ENCODE results near the gene PRLHR.
A peak's percentile ranks its signal among the peaks of the same experiment; 100 is the strongest.

PRLHR gene

DNA sequence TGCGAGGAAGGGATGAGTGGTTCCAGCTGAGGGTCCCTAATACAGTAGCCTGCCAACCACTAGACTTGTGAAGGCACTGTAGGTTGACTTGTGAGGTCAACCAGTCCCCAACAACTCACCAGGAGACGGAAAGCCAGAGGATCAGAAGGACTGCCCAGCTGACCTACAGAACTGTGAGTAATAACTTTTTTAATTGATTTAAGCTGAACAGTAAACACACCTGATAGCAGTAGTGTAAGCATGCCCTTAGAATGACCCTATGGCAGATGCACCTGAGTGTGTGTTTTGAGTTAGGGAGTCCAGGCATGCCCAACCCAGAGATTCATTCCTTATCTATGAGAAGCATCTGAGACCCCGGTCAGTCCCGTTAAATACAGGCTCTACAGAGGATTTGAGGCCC lies 14.1 kb downstream of the PRLHR start:
- H3K27ac ChIP-seq: no peak overlapping the region
- H3K4me1 ChIP-seq: no peaks in the 10 kb centered on the region
- no peaks in the 10 kb centered on the region for H3K27me3 ChIP-seq
- no peak overlapping the region for H3K9ac ChIP-seq
- H3K4me2 ChIP-seq: no peak overlapping the region
- H4K20me1 ChIP-seq: no peaks in the 10 kb centered on the region
- no peak overlapping the region for H3K4me3 ChIP-seq
- TF ChIP-seq Cebpa-rat (IDR thresholded peaks at IDR 0.05): no peak
- no peaks in the 10 kb centered on the region for H3K36me3 ChIP-seq
- H3K9me3 ChIP-seq (replicated peaks in 1 of 11): no peaks in the 10 kb centered on the region; a peak in 2 of 22 replicates

DNA sequence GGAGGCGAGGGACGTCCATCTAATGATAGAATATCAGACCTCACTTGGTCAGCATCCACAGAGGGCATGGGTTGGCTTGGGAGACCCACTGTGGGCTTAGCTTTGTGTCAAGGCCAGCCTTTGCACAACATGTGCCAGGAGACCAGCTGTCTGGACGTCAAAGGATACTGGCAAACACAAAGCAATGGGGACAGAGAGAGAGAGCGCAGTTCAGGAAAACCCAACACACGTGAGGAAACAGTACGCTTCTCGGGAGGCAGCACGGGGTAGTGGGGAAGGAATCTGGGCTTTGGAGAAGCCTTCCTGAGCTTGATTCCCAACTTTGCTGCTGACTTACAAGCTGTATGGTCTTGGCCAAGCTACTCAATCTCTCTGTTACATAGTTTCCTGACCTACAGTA lies 14.7 kb downstream of the PRLHR start:
- no peak overlapping the region for H3K4me2 ChIP-seq
- H4K20me1 ChIP-seq: no peaks in the 10 kb centered on the region
- H3K27me3 ChIP-seq: no peaks in the 10 kb centered on the region
- H3K27ac ChIP-seq: no peak overlapping the region
- TF ChIP-seq Cebpa-rat (IDR thresholded peaks at IDR 0.05): no peak
- no peaks in the 10 kb centered on the region for H3K4me1 ChIP-seq
- no peaks in the 10 kb centered on the region for H3K36me3 ChIP-seq
- no peak overlapping the region for H3K4me3 ChIP-seq
- no peaks in the 10 kb centered on the region; a peak in 2 of 22 replicates for H3K9me3 ChIP-seq (replicated peaks in 1 of 11)
- no peak overlapping the region for H3K9ac ChIP-seq

DNA sequence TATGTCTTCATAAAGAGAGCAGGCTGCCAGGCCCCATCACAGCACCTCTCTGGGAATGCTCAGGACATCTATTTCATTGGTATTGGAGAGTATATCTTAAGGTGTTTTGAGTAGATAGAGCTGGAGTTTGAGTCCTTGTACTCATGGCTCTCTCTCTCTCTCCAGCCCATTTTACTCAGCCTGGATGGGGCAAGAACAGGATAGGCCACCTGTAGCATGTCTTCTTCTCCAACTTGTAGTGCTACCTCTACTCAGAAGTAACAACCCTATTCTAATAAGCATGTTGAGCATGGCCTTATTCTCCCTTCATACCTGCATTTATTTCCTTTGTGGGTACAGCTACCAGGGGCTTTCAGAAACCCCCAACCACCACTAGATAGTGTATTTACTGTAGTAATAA lies 21.9 kb downstream of the PRLHR start:
- Histone ChIP-seq H3K4me2 (no peak overlapping the region), H3K27ac (no peak overlapping the region), H3K4me3 (no peak overlapping the region), H3K27me3 (no peaks in the 10 kb centered on the region), H3K9me3 (replicated peaks in 1 of 11) (no peaks in the 10 kb centered on the region), H3K4me1 (no peaks in the 10 kb centered on the region), H3K9ac (no peak overlapping the region), H4K20me1 (no peaks in the 10 kb centered on the region), H3K36me3 (no peaks in the 10 kb centered on the region)
- no peak for TF ChIP-seq Cebpa-rat (IDR thresholded peaks at IDR 0.05)

GRCh38 chr10:118572256-118573041 lies 23.0 kb downstream of the PRLHR start:
- Histone ChIP-seq H3K9me3 (replicated peaks in 1 of 11) (no peaks in the 10 kb centered on the region), H4K20me1 (no peaks in the 10 kb centered on the region), H3K27me3 (no peaks in the 10 kb centered on the region), H3K4me3 (no peak overlapping the region), H3K4me1 (no peaks in the 10 kb centered on the region), H3K4me2 (no peak overlapping the region), H3K36me3 (no peaks in the 10 kb centered on the region), H3K27ac (no peak overlapping the region), H3K9ac (no peak overlapping the region)
- no peak for TF ChIP-seq Cebpa-rat (IDR thresholded peaks at IDR 0.05)

- Histone ChIP-seq H4K20me1 (no peaks in the 10 kb centered on the region), H3K4me1 (no peaks in the 10 kb centered on the region), H3K36me3 (no peaks in the 10 kb centered on the region), H3K27me3 (no peaks in the 10 kb centered on the region), H3K4me2 (no peak overlapping the region), H3K27ac (no peak overlapping the region), H3K9me3 (replicated peaks in 1 of 11) (no peaks in the 10 kb centered on the region), H3K9ac (no peak overlapping the region), H3K4me3 (no peak overlapping the region)
- no peak for TF ChIP-seq Cebpa-rat (IDR thresholded peaks at IDR 0.05)
Measured at GRCh38 chr10:118571123-118571522, 24.3 kb downstream of the PRLHR start.

DNA sequence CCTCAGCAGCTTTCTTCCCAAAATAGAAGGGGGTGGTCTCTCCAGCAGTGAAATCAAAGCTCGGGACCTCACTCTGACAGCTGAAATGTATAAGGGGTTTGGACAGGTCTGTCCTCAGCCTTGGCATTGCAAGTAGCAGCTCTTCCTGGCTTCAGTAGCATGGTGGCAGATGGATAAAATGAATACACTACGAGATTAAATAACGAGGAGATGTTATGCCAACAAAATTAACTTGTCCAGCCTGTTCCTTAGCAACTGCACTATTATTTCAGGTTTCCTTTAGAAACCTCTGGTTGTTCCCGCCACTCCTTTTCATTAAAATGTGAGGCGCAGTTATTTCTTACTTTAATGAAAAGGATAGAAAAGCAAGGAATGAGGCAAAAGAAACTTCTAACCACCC lies 24.9 kb downstream of the PRLHR start:
- H3K27ac ChIP-seq: no peak overlapping the region
- no peaks in the 10 kb centered on the region for H3K9me3 ChIP-seq (replicated peaks in 1 of 11)
- H3K36me3 ChIP-seq: no peaks in the 10 kb centered on the region
- no peak overlapping the region for H3K9ac ChIP-seq
- no peak for TF ChIP-seq Cebpa-rat (IDR thresholded peaks at IDR 0.05)
- no peak overlapping the region for H3K4me3 ChIP-seq
- no peaks in the 10 kb centered on the region for H3K4me1 ChIP-seq
- no peaks in the 10 kb centered on the region for H3K27me3 ChIP-seq
- H4K20me1 ChIP-seq: no peaks in the 10 kb centered on the region
- H3K4me2 ChIP-seq: no peak overlapping the region

- Histone ChIP-seq H3K36me3 (no peaks in the 10 kb centered on the region), H3K4me3 (no peak overlapping the region), H3K9ac (no peak overlapping the region), H3K4me2 (no peak overlapping the region), H3K4me1 (no peaks in the 10 kb centered on the region), H3K27me3 (no peaks in the 10 kb centered on the region), H3K27ac (no peak overlapping the region), H4K20me1 (no peaks in the 10 kb centered on the region), H3K9me3 (replicated peaks in 1 of 11) (no peaks in the 10 kb centered on the region)
- no peak for TF ChIP-seq Cebpa-rat (IDR thresholded peaks at IDR 0.05)
Measured at GRCh38 chr10:118569882-118570252, 25.6 kb downstream of the PRLHR start.

GRCh38 chr10:118569241-118569881 lies 26.1 kb downstream of the PRLHR start:
- Histone ChIP-seq H3K27ac (no peak overlapping the region), H3K4me3 (no peak overlapping the region), H4K20me1 (no peaks in the 10 kb centered on the region), H3K27me3 (no peaks in the 10 kb centered on the region), H3K9ac (no peak overlapping the region), H3K4me1 (peaks cover 0 to 4% (median 0%) of the 10 kb centered on the region in 10 experiments; a peak in 4 of 20 replicates), H3K4me2 (no peak overlapping the region), H3K36me3 (no peaks in the 10 kb centered on the region), H3K9me3 (replicated peaks in 1 of 11) (no peaks in the 10 kb centered on the region)
- no peak for TF ChIP-seq Cebpa-rat (IDR thresholded peaks at IDR 0.05)

GRCh38 chr10:118568327-118568848 lies 27.1 kb downstream of the PRLHR start:
- Histone ChIP-seq H3K4me3 (no peak overlapping the region), H3K9me3 (replicated peaks in 1 of 11) (no peaks in the 10 kb centered on the region), H3K9ac (peak overlapping the region in 4 of 11 experiments; percentile 7 to 37 (median 25); a peak in 2 of 22 replicates), H3K27me3 (no peaks in the 10 kb centered on the region), H3K27ac (no peak overlapping the region), H3K36me3 (no peaks in the 10 kb centered on the region), H3K4me1 (peaks cover 0 to 14% (median 2%) of the 10 kb centered on the region in 10 experiments; a peak in 10 of 20 replicates), H3K4me2 (peak overlapping the region in 4 of 11 experiments; percentile 18 to 48 (median 32); a peak in 4 of 22 replicates), H4K20me1 (no peaks in the 10 kb centered on the region)
- no peak for TF ChIP-seq Cebpa-rat (IDR thresholded peaks at IDR 0.05)
